GM18867 (cell line): ENCODE results near the gene WDR41.
"Not testable (repeated sequence)": the region's sequence is repeated elsewhere in the genome, so short reads cannot be mapped to it uniquely, and the experiment has no call there.

Experiments used
- ATAC-seq: cut with Tn5 transposase; IDR thresholded peaks from one replicate; pipeline ENCODE4 v1.9.1; 2021; ENCODE audit warnings: mild to moderate bottlenecking, moderate library complexity; ENCODE audit not compliant: unreplicated experiment

WDR41 gene

GRCh38 chr5:77409870-77410621 is 82.1 kb downstream of the WDR41 start:
- no peak for ATAC-seq

GRCh38 chr5:77407152-77407551 is 85.0 kb downstream of the WDR41 start:
- no peak for ATAC-seq

GRCh38 chr5:77402796-77403195 is 89.3 kb downstream of the WDR41 start:
- ATAC-seq: no peak

GRCh38 chr5:77400645-77401044 is 91.5 kb downstream of the WDR41 start:
- ATAC-seq: no peak

- no peak for ATAC-seq
These were observed 93.2 kb downstream of the WDR41 start for GRCh38 chr5:77398896-77399295.

- no peak for ATAC-seq
These were observed 93.7 kb downstream of the WDR41 start for GRCh38 chr5:77398458-77398857.

GRCh38 chr5:77397686-77398292 is 94.3 kb downstream of the WDR41 start:
- ATAC-seq: no peak

- no peak for ATAC-seq
These were observed 96.1 kb downstream of the WDR41 start for GRCh38 chr5:77396017-77396416.

GRCh38 chr5:77394064-77394715 is 97.9 kb downstream of the WDR41 start:
- no peak for ATAC-seq

GRCh38 chr5:77391240-77391765 is 100.8 kb downstream of the WDR41 start:
- ATAC-seq: no peak

- no peak for ATAC-seq
These were observed 101.3 kb downstream of the WDR41 start for GRCh38 chr5:77390795-77391194.

GRCh38 chr5:77390221-77390620 is 101.9 kb downstream of the WDR41 start:
- no peak for ATAC-seq

- no peak for ATAC-seq
These were observed 102.4 kb downstream of the WDR41 start for GRCh38 chr5:77389746-77390145.

- not testable (repeated sequence) for ATAC-seq
These were observed 105.8 kb downstream of the WDR41 start for GRCh38 chr5:77386340-77386739.

- not testable (repeated sequence) for ATAC-seq
These were observed 108.8 kb downstream of the WDR41 start for GRCh38 chr5:77383336-77383735.
